GM23338 (cell line): ENCODE results near the gene DELE1. TPM values are rescaled to one million over a fixed set of nuclear protein-coding genes. Genes with fewer than 3 reads are reported as not detected.

ENCODE experiments used
- ATAC-seq: fragments of 200-7000 bp; cut with Tn5 transposase; 3 replicates; pipeline ENCODE4 v1.9.1; 2020
- DNase-seq: peaks from one replicate; pipeline ENCODE4 v3.0.0-alpha.2; 2015; ENCODE audit warnings: low spot score
- H2AFZ ChIP-seq: fragments of 200-600 bp; sonication (generic); 2 replicates; pipeline ENCODE4 v1.8.0; 2016; ENCODE audit warnings: antibody characterized with exemption, mild to moderate bottlenecking, moderate library complexity
- H3F3A ChIP-seq: fragments of 200-600 bp; sonication (generic); replicated peaks from 2 replicates; pipeline ENCODE4 v1.8.0; 2017; ENCODE audit warnings: antibody characterized with exemption, mixed run types, low read depth
- H3K27ac ChIP-seq: fragments of 200-600 bp; sonication (generic); 2 replicates; pipeline ENCODE4 v1.6.1; 2016; ENCODE audit warnings: low read depth
- H3K27me3 ChIP-seq: fragments of 200-600 bp; sonication (generic); 2 replicates; pipeline ENCODE4 v1.8.0; 2016; ENCODE audit warnings: mild to moderate bottlenecking, mixed run types, moderate library complexity; ENCODE audit not compliant: insufficient read depth
- H3K36me3 ChIP-seq: fragments of 200-600 bp; sonication (generic); 2 replicates; pipeline ENCODE4 v1.8.0; 2016; ENCODE audit warnings: mild to moderate bottlenecking; ENCODE audit not compliant: insufficient read depth
- H3K4me1 ChIP-seq: fragments of 200-600 bp; sonication (generic); 2 replicates; pipeline ENCODE4 v1.8.0; 2016; ENCODE audit warnings: mild to moderate bottlenecking, moderate library complexity; ENCODE audit not compliant: insufficient read depth
- H3K4me2 ChIP-seq: fragments of 200-600 bp; sonication (generic); 2 replicates; pipeline ENCODE4 v1.7.1; 2017; ENCODE audit warnings: mixed run types
- H3K4me3 ChIP-seq: fragments of 200-600 bp; sonication (generic); 2 replicates; pipeline ENCODE4 v1.6.1; 2016; ENCODE audit warnings: mixed run types
- H3K79me2 ChIP-seq: fragments of 200-600 bp; sonication (generic); replicated peaks from 2 replicates; pipeline ENCODE4 v1.8.0; 2017; ENCODE audit warnings: mild to moderate bottlenecking; ENCODE audit not compliant: insufficient read depth
- H3K9me2 ChIP-seq: fragments of 200-600 bp; sonication (generic); 2 replicates; pipeline ENCODE4 v1.8.0; 2017; ENCODE audit not compliant: insufficient read depth
- H4K20me1 ChIP-seq: fragments of 200-600 bp; sonication (generic); replicated peaks from 2 replicates; pipeline ENCODE4 v1.8.0; 2017; ENCODE audit warnings: mild to moderate bottlenecking; ENCODE audit not compliant: insufficient read depth
- H3K27ac Mint-ChIP-seq: 2 replicates; pipeline ENCODE4 v1.8.0; 2020; ENCODE audit warnings: inconsistent platforms, mild to moderate bottlenecking, moderate library complexity, mixed read lengths
- H3K27me3 Mint-ChIP-seq: 3 replicates; pipeline ENCODE4 v1.8.0; 2022; ENCODE audit warnings: low read depth, mild to moderate bottlenecking, moderate library complexity, mixed read lengths, inconsistent platforms; ENCODE audit not compliant: insufficient read depth, poor library complexity
- H3K36me3 Mint-ChIP-seq: 3 replicates; pipeline ENCODE4 v1.8.0; 2021; ENCODE audit warnings: low read depth, mild to moderate bottlenecking, inconsistent platforms, moderate library complexity, mixed read lengths
- H3K4me1 Mint-ChIP-seq: 3 replicates; pipeline ENCODE4 v1.8.0; 2020; ENCODE audit warnings: mild to moderate bottlenecking, inconsistent platforms, mixed read lengths
- H3K4me3 Mint-ChIP-seq: 3 replicates; pipeline ENCODE4 v1.8.0; 2021; ENCODE audit warnings: moderate library complexity, mild to moderate bottlenecking, inconsistent platforms, mixed read lengths
- H3K9me3 Mint-ChIP-seq: 3 replicates; pipeline ENCODE4 v1.8.0; 2020; ENCODE audit warnings: moderate library complexity, mild to moderate bottlenecking, inconsistent platforms, mixed read lengths
- CREB1 ChIP-seq: fragments of 250-450 bp; sonication (Bioruptor Pico); IDR thresholded peaks from 2 replicates; pipeline ENCODE4 v1.5.0; 2020; ENCODE audit warnings: low read depth, mild to moderate bottlenecking, moderate library complexity
- CTCF ChIP-seq, 2 experiments: fragments of 200-600 bp in 1 of 2; sonication (generic) in 1 of 2; conservative IDR thresholded peaks; 2 replicates each; pipeline versions ENCODE4 v1.5.1 to v1.6.1; 2016 to 2017; ENCODE audit warnings: antibody characterized with exemption in 2 of 2, low read depth in 2 of 2, mild to moderate bottlenecking in 2 of 2, moderate library complexity in 1 of 2
- EZH2 ChIP-seq: fragments of 200-600 bp; sonication (generic); IDR thresholded peaks from one replicate; pipeline ENCODE4 v1.8.0; 2017; ENCODE audit warnings: antibody characterized with exemption, mild to moderate bottlenecking, low read depth; ENCODE audit not compliant: unreplicated experiment
- EZH2phosphoT487 ChIP-seq: fragments of 200-600 bp; sonication (generic); IDR thresholded peaks from one replicate; pipeline ENCODE4 v1.8.1; 2018; ENCODE audit warnings: antibody characterized with exemption; ENCODE audit not compliant: unreplicated experiment
- REST ChIP-seq: IDR thresholded peaks from one replicate; pipeline ENCODE4 v1.6.1; 2018; ENCODE audit warnings: antibody characterized with exemption; ENCODE audit not compliant: unreplicated experiment
- ZNF462 ChIP-seq: fragments of 250-450 bp; sonication (Bioruptor Pico); IDR thresholded peaks from 2 replicates; pipeline ENCODE4 v1.5.0; 2020; ENCODE audit warnings: mild to moderate bottlenecking, moderate library complexity
- polyA plus RNA-seq: library from polyadenylated mRNA; unstranded; fragments of >200 nt; fragmentation: Nextera tagmentation; extraction: Ambion mirVana; gene quantifications from 2 replicates; pipeline ENCODE4 v1.2.1, GENCODE V29; 2016
- total RNA-seq: library from RNA; depleted of rRNA; stranded (reverse); fragments of >200 nt; shearing (Covaris generic); gene quantifications from 2 replicates; pipeline ENCODE4 v1.2.3, GENCODE V29; 2014

The DELE1 gene
- total and polyA plus RNA-seq, 2 experiments from 2014 or later, result 26.9 to 62.2 TPM

- Mint-ChIP-seq H3K27ac (no peak overlapping the region), H3K9me3 (no peaks in the 10 kb centered on the region), H3K27me3 (peaks cover 19% of the 10 kb centered on the region), H3K4me3 (peak overlapping the region; percentile 68), H3K4me1 (peaks cover 48% of the 10 kb centered on the region), H3K36me3 (no peaks in the 10 kb centered on the region; the same call in 2 of the 3 replicates)
- H3K36me3 ChIP-seq, result no peaks in the 10 kb centered on the region
- peaks cover 3% of the 10 kb centered on the region for H3K79me2 ChIP-seq
- peaks cover 17% of the 10 kb centered on the region; the same call in 1 of the 2 replicates for H3F3A ChIP-seq
- peak overlapping the region; percentile 79 for H3K4me3 ChIP-seq
- H4K20me1 ChIP-seq, result no peaks in the 10 kb centered on the region
- H3K4me2 ChIP-seq, result peak overlapping the region; percentile 100
- H3K27me3 ChIP-seq, result peaks cover 5% of the 10 kb centered on the region; the same call in 1 of the 2 replicates
- no peaks in the 10 kb centered on the region for H3K9me2 ChIP-seq
- H3K27ac ChIP-seq, result no peak overlapping the region
- ATAC-seq, result peak; percentile 3
- DNase-seq, result peak; percentile 84
- 0 out of 2 replicates have a peak overlapping the region, but pooled peaks have one; percentile 83 for H2AFZ ChIP-seq
- TF ChIP-seq REST, result peak; percentile 39
- TF ChIP-seq CTCF (conservative IDR thresholded peaks at IDR 0.05; ENCODE audit: low read depth in 2 of 2), result no peak
- no peak for TF ChIP-seq EZH2
- no peak for TF ChIP-seq CREB1 (CRISPR knock-in tag)
- TF ChIP-seq EZH2phosphoT487, result no peak
- 0 out of 2 replicates have a peak, but pooled peaks have one; percentile 1 for TF ChIP-seq ZNF462 (CRISPR knock-in tag)
- peaks cover 45% of the 10 kb centered on the region for H3K4me1 ChIP-seq
These were observed 41.0 kb upstream of the DELE1 start for GRCh38 chr5:141882594-141883183.
